ENCODE measurements around the gene LRRC45.

LRRC45 gene

DNA sequence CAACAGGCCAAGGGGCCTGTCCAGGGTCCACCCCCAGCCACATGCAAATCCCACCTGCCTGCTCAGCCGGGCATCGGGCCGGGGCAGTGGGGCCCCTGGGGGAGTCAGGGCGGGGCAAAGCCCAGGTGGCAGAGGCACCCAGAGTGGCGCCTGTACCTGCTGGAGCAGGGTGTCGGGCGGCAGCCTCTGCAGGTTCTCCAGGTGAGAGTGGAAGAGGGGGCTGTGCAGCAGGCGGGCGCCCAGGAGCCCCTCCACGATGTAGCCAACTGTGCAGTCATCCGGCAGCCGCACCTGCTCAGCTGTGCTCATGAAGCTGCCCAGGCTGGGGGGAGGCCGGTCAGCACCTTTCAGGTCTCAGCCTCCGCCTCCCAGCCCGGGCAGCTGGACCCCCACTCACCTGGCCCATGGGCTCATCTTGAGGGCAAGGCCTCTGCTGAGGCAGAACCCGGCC, 26.4 kb downstream of the LRRC45 start:
- H3K27me3 Mint-ChIP-seq = no peaks in the 10 kb centered on the region
- peaks cover 46% of the 10 kb centered on the region for H3K4me1 Mint-ChIP-seq (ENCODE audit: low read depth)
- no peaks in the 10 kb centered on the region for H3K9me3 Mint-ChIP-seq
- no peak overlapping the region for H3K27ac Mint-ChIP-seq
- no peak overlapping the region for H3K4me3 Mint-ChIP-seq
- intact Hi-C loops (cut with micrococcal nuclease) = no loop called here
- H3K36me3 Mint-ChIP-seq (ENCODE audit: low read depth) = peaks cover 64% of the 10 kb centered on the region

- no peaks in the 10 kb centered on the region for H3K27me3 Mint-ChIP-seq
- peak overlapping the region; percentile 94 for H3K4me3 Mint-ChIP-seq
- peaks cover 72% of the 10 kb centered on the region for H3K36me3 Mint-ChIP-seq (ENCODE audit: low read depth)
- peaks cover 46% of the 10 kb centered on the region for H3K4me1 Mint-ChIP-seq (ENCODE audit: low read depth)
- intact Hi-C loops (cut with micrococcal nuclease) = no loop called here
- no peaks in the 10 kb centered on the region for H3K9me3 Mint-ChIP-seq
- peak overlapping the region; percentile 87 for H3K27ac Mint-ChIP-seq
These were observed 27.2 kb downstream of the LRRC45 start for GRCh38 chr17:82050152-82050760.

DNA sequence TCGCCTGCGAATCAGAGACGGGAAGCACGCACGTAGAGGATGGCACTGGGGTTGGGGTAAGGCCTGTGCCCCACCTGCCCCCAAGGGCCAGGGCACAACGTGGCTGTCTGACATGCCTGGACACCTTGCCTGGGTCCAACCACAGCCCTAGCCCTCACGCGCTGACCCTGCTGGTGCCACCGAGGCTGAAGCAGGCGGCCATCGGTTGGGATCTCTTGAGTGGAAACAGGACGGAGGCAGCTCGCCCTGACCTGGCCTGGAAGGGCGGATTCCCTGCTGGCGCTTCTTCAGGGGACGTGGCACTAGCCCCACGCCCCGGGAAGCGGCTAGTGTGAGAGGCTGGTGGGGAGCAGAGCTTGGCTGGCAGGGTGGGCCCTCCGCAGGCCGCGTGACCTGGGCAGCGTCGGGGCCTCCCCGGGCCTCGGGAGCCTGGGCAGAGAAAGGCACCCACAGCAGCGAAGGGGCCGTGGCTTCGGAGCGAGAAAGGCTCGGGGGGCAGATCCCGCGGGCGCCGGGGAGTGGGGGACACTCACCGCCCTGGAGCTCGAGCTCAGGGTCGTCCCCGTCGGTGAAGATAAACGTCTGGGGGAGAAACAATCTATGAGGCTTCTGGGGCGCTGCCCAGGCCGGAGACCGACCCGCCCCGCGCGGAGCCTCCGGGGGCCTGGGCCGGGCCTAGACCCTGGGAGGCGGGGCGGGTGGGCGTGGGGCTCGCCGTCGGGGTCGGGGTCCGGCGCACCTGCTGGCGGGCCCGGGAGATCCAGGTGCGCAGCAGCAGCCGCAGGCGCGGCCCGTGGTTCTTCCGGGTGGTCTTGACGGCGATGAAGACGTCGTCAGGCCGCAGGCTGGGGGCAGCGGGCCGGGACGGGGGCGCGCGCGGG, 27.9 kb downstream of the LRRC45 start:
- H3K27ac Mint-ChIP-seq = peak overlapping the region; percentile 87
- peak overlapping the region; percentile 94 for H3K4me3 Mint-ChIP-seq
- peaks cover 46% of the 10 kb centered on the region for H3K4me1 Mint-ChIP-seq (ENCODE audit: low read depth)
- intact Hi-C loops (cut with micrococcal nuclease) = loop anchor here (1.0 kb wide), 1 partner anchor 14 kb away; the partner anchor contains the start of gene DCXR
- H3K27me3 Mint-ChIP-seq = no peaks in the 10 kb centered on the region
- H3K36me3 Mint-ChIP-seq (ENCODE audit: low read depth) = peaks cover 79% of the 10 kb centered on the region
- no peaks in the 10 kb centered on the region for H3K9me3 Mint-ChIP-seq

GRCh38 chr17:82051776-82052637, 28.9 kb downstream of the LRRC45 start, which contains the start of the genes GPS1 and RFNG:
TSS of gene GPS1 (plus strand) at chr17:82051898. CDS start at chr17:82051932, 34 bp downstream.
TSS of gene RFNG (minus strand) at chr17:82051811. CDS start at chr17:82051766, 45 bp downstream.
- intact Hi-C loops (cut with micrococcal nuclease) = loop anchor here (1.0 kb wide), 1 partner anchor 15 kb away; the partner anchor contains the start of gene DCXR
- Mint-ChIP-seq H3K4me1 (ENCODE audit: low read depth) (peaks cover 46% of the 10 kb centered on the region), H3K4me3 (peak within 1 kb of the TSS; percentile 94), H3K27me3 (no peaks in the 10 kb centered on the region), H3K27ac (peak within 1 kb of the TSS; percentile 87), H3K9me3 (no peaks in the 10 kb centered on the region), H3K36me3 (ENCODE audit: low read depth) (peaks cover 83% of the 10 kb centered on the region)

GRCh38 chr17:82052638-82053059, 29.5 kb downstream of the LRRC45 start:
- intact Hi-C loops (cut with micrococcal nuclease) = no loop called here
- H3K27me3 Mint-ChIP-seq = no peaks in the 10 kb centered on the region
- H3K27ac Mint-ChIP-seq = peak overlapping the region; percentile 79
- peaks cover 46% of the 10 kb centered on the region for H3K4me1 Mint-ChIP-seq (ENCODE audit: low read depth)
- H3K9me3 Mint-ChIP-seq = no peaks in the 10 kb centered on the region
- peak overlapping the region; percentile 84 for H3K4me3 Mint-ChIP-seq
- H3K36me3 Mint-ChIP-seq (ENCODE audit: low read depth) = peaks cover 83% of the 10 kb centered on the region

- intact Hi-C loops (cut with micrococcal nuclease) = no loop called here
- Mint-ChIP-seq H3K4me1 (ENCODE audit: low read depth) (peaks cover 46% of the 10 kb centered on the region), H3K36me3 (ENCODE audit: low read depth) (peaks cover 83% of the 10 kb centered on the region), H3K4me3 (peak overlapping the region; percentile 84), H3K27ac (peak overlapping the region; percentile 79), H3K9me3 (no peaks in the 10 kb centered on the region), H3K27me3 (no peaks in the 10 kb centered on the region)
These were observed 30.0 kb downstream of the LRRC45 start for GRCh38 chr17:82053130-82053529.

DNA sequence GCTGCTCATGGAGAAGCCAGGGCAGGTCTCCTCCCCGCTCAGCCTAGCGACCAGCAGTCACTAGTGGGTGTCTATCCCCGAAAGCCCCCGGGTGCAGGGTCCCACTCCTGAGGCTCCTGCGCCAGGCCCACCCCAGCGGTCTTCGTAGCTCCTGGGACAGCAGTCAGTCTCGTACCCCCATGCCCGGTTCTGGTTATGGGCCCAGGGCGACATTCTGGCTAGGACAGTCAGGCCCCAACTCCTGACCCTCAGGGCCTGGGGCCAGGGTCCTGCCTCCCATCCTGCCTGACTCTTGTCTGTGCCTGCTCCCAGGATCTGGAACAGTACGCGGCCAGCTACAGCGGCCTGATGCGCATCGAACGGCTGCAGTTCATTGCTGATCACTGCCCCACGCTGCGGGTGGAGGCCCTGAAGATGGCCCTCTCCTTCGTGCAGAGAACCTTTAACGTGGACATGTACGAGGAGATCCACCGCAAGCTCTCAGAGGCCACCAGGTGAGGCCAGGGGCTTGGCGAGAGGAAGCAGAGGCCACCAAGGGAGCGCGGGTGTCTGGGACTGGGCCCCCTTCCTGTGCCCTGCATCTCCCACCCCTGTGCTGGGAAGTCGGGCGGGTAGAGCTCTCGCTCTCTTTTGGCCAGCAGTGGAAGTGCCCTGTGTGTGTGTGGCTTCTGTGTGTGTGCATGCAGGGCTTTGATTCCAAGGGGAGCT, 30.6 kb downstream of the LRRC45 start:
- Mint-ChIP-seq H3K27ac (peak overlapping the region; percentile 41), H3K4me3 (peak overlapping the region; percentile 84), H3K27me3 (no peaks in the 10 kb centered on the region), H3K4me1 (ENCODE audit: low read depth) (peaks cover 42% of the 10 kb centered on the region), H3K9me3 (no peaks in the 10 kb centered on the region), H3K36me3 (ENCODE audit: low read depth) (peaks cover 83% of the 10 kb centered on the region)
- intact Hi-C loops (cut with micrococcal nuclease) = no loop called here

DNA sequence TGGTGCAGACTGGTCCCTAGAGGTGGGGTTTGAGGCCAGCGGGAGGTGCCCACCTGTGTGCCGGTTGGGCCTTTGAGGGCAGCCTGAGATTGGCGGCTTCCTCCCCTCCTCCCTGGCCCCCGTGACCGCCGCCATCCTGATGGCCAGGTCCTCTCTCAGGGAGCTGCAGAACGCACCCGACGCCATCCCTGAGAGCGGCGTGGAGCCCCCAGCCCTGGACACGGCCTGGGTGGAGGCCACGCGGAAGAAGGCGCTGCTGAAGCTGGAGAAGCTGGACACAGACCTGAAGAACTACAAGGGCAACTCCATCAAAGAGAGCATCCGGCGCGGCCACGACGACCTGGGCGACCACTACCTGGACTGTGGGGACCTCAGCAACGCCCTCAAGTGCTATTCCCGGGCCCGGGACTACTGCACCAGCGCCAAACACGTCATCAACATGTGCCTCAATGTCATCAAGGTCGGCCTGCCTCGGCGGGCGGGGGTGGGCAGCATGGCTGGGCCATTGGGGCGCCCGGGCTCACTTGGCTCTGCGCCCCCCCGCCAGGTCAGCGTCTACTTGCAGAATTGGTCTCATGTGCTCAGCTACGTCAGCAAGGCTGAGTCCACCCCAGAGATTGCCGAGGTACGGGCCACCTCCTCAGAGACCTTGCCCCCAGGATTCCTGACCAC, 31.4 kb downstream of the LRRC45 start:
- intact Hi-C loops (cut with micrococcal nuclease) = no loop called here
- peaks cover 36% of the 10 kb centered on the region for H3K4me1 Mint-ChIP-seq (ENCODE audit: low read depth)
- H3K36me3 Mint-ChIP-seq (ENCODE audit: low read depth) = peaks cover 83% of the 10 kb centered on the region
- no peaks in the 10 kb centered on the region for H3K9me3 Mint-ChIP-seq
- H3K27me3 Mint-ChIP-seq = no peaks in the 10 kb centered on the region
- no peak overlapping the region for H3K4me3 Mint-ChIP-seq
- H3K27ac Mint-ChIP-seq = no peak overlapping the region

DNA sequence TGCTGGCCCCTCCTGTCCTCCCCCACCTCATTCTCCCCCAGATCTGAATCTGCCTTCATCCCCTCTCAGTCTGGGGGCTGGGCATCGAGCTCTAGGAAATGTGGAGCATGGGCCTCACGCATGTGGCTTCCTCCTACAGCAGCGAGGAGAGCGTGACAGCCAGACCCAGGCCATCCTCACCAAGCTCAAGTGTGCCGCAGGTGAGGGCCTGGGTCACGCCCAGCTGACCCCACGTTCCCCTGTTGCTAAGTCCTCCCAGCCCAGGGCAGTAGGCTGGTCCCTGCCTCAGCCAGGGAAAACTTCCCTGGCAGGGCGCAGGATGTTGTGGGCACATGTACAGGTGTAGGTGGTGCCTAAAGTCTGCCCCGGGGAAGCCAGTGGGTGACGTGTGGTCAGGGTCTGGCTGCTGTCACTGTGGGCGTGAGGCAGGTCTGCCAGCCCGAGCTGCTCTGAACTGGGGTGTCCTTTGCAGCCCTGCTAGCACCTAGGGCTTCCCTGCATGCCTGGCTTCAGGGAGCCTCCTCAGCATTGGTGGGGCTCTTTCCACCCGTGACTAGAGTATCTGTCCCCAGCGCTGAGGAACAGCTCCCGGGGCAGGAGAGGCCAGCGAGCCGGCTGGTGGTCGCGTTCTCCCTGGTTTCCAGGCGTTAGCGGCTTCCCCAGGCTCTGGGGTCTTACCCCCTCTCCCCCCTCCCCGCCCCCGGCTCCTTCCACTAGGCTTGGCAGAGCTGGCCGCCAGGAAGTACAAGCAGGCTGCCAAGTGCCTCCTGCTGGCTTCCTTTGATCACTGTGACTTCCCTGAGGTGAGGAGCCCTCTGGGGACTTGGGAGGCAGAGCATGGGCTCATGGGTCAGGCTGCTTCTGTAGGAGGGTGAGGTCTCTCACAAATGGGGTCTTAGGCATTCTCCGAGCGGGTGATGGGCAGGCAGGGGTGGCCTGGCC, 32.2 kb downstream of the LRRC45 start:
- intact Hi-C loops (cut with micrococcal nuclease) = no loop called here
- no peaks in the 10 kb centered on the region for H3K27me3 Mint-ChIP-seq
- H3K27ac Mint-ChIP-seq = no peak overlapping the region
- H3K9me3 Mint-ChIP-seq = no peaks in the 10 kb centered on the region
- H3K4me3 Mint-ChIP-seq = no peak overlapping the region
- peaks cover 83% of the 10 kb centered on the region for H3K36me3 Mint-ChIP-seq (ENCODE audit: low read depth)
- peaks cover 28% of the 10 kb centered on the region for H3K4me1 Mint-ChIP-seq (ENCODE audit: low read depth)

DNA sequence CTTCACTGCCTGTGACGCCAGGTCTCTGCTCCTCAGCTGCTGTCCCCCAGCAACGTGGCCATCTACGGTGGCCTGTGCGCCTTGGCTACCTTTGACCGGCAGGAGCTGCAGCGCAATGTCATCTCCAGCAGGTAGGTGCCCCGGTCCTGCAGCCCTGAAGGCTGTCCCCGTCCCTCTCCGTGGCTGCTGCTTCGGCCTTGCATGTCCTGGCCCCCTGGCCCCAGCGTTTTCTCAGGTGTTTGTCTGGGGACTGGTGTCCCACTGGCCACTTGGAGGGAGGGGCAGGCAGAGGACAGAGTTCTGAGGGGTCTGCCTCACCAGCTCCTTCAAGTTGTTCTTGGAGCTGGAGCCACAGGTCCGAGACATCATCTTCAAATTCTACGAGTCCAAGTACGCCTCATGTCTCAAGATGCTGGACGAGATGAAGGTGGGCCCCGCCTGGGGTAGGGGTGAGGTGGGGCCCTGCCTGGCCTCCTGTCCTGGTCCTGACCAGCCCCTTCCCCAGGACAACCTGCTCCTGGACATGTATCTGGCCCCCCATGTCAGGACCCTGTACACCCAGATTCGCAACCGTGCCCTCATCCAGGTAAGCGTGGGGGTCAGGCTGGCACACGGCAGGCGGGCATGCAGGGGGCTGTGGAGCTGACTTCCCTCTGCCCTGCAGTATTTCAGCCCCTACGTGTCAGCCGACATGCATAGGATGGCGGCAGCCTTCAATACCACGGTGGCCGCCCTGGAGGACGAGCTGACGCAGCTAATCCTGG, 33.0 kb downstream of the LRRC45 start:
- no peaks in the 10 kb centered on the region for H3K27me3 Mint-ChIP-seq
- H3K27ac Mint-ChIP-seq = no peak overlapping the region
- H3K4me3 Mint-ChIP-seq = no peak overlapping the region
- intact Hi-C loops (cut with micrococcal nuclease) = no loop called here
- no peaks in the 10 kb centered on the region for H3K9me3 Mint-ChIP-seq
- peaks cover 20% of the 10 kb centered on the region for H3K4me1 Mint-ChIP-seq (ENCODE audit: low read depth)
- H3K36me3 Mint-ChIP-seq (ENCODE audit: low read depth) = peaks cover 83% of the 10 kb centered on the region

DNA sequence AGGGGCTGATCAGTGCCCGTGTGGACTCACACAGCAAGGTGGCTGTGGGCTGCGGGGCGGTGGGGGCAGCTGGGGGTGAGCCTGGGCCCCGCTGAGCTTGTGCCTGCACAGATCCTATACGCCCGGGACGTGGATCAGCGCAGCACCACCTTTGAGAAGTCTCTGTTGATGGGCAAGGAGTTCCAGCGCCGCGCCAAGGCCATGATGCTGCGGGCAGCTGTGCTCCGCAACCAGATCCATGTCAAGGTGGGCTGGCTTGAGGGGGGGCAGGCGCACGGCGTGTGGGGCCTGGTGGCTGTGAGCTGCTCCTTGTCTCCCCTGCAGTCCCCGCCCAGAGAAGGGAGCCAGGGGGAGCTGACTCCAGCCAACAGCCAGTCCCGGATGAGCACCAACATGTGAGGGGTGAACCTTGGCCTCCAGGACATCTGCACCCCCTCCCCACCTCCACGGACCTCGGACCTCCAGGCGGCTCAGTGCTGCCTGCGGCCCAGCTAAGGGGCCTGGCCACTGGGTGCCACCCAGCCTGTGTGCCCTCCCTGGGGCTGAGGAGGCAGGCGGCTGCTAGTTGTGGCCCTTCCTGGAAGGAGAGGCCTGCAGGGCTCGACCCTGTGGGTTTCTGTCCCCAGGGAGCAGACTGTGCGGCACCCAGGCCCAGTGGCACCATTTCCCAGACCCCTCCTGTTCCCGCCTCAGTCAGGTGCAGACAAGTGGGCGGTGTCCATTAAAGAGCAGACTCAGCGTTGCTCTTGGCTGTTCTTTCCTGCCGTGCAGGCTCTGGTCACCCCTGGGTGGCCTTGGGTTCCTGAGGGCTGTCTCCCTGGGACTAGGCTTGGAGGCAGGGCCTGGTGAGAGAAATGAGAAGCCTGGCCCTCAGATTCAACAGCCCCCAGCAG, 33.9 kb downstream of the LRRC45 start:
- peaks cover 92% of the 10 kb centered on the region for H3K36me3 Mint-ChIP-seq (ENCODE audit: low read depth)
- peaks cover 20% of the 10 kb centered on the region for H3K4me1 Mint-ChIP-seq (ENCODE audit: low read depth)
- H3K27me3 Mint-ChIP-seq = no peaks in the 10 kb centered on the region
- intact Hi-C loops (cut with micrococcal nuclease) = no loop called here
- no peak overlapping the region for H3K4me3 Mint-ChIP-seq
- H3K9me3 Mint-ChIP-seq = no peaks in the 10 kb centered on the region
- H3K27ac Mint-ChIP-seq = no peak overlapping the region

All from dendritic cell treated with granulocyte-macrophage colony-stimulating factor and Interleukin-4, amounts not matched to agents 40 ng/mL and 50 ng/mL, for 4 days (primary cell).